Activated B cell treated with CpG ODN at 0.5 μM for 24 hours (primary cell): ENCODE results near the gene RUSF1. TPM values are rescaled to one million over a fixed set of nuclear protein-coding genes. Genes with fewer than 3 reads are reported as not detected.

ENCODE experiments used
- ATAC-seq: fragments of 200-7000 bp; cut with Tn5 transposase; one replicate; pipeline ENCODE4 v1.10.0; 2021; ENCODE audit warnings: low read depth, mild to moderate bottlenecking, moderate library complexity
- CTCF ChIA-PET: fragments of 350-600 bp; sonication (Branson Sonifier 250); formaldehyde crosslinking; loops from one replicate; lab custom pipeline; 2021; ENCODE audit warnings: antibody characterized with exemption; lab: Charles Lee
- POLR2A ChIA-PET: fragments of 350-600 bp; sonication (Branson Sonifier 250); formaldehyde crosslinking; loops from one replicate; lab custom pipeline; 2021; ENCODE audit warnings: antibody characterized with exemption; lab: Charles Lee
- DNase-seq: peaks from one replicate; pipeline ENCODE4 v3.0.0; 2022
- H3K27ac Mint-ChIP-seq: one replicate; pipeline ENCODE4 v1.8.0; 2020; ENCODE audit warnings: mixed read lengths
- H3K27me3 Mint-ChIP-seq: one replicate; pipeline ENCODE4 v1.8.0; 2021; ENCODE audit warnings: mixed read lengths
- H3K36me3 Mint-ChIP-seq: one replicate; pipeline ENCODE4 v1.8.0; 2021; ENCODE audit warnings: low read depth, mixed read lengths
- H3K4me1 Mint-ChIP-seq: one replicate; pipeline ENCODE4 v1.8.0; 2021; ENCODE audit warnings: mixed read lengths
- H3K4me3 Mint-ChIP-seq: one replicate; pipeline ENCODE4 v1.8.0; 2020; ENCODE audit warnings: mild to moderate bottlenecking, mixed read lengths
- H3K9me3 Mint-ChIP-seq: one replicate; pipeline ENCODE4 v1.8.0; 2020; ENCODE audit warnings: mixed read lengths
- CTCF ChIP-seq: fragments of 200-600 bp; IDR thresholded peaks from one replicate; pipeline ENCODE4 v1.8.0; 2022; ENCODE audit warnings: antibody characterized with exemption, mild to moderate bottlenecking
- intact Hi-C: fragments of 100-400 bp; cut with micrococcal nuclease; formaldehyde crosslinking; loops from one replicate; pipeline ENCODE4 v1.15.1; 2024
- total RNA-seq: library from RNA; stranded (reverse); gene quantifications from 2 replicates; pipeline ENCODE4 v1.2.3, GENCODE V29; 2022

Gene RUSF1
- total RNA-seq, 1 donor from 2014 or later: 59.7 TPM

DNA sequence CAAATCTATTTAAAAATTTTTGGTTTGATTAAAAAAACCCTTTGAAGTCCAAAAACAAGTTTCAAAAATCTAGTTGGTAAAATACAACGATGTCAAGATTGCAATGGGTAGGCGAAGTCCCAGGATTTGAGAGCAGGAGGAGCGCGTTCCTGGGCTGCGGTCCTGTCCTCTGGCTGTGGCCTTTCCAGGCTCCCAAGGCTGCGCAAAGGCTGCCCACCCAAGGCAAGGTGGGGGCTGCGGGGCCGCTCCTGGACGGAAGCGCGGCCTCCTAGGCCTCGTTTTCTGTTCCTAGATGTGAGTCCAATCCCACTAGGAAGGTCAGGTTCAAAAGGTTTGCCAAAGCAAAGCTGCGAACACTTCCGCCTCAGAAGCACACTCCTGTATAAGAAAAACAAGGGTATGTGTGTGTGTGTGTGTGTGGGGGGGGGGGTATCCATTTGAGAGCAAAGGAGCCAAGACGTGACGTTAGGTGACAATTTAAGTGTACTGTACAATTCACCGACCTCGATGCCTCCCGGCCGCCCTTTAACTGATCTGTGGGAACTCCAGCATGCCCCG is 28.7 kb upstream of the RUSF1 start:
- H3K9me3 Mint-ChIP-seq: no peaks in the 10 kb centered on the region
- ATAC-seq (no peak), DNase-seq (no peak)
- intact Hi-C loops: no loop called here
- no peak overlapping the region for H3K4me3 Mint-ChIP-seq
- TF ChIP-seq CTCF: no peak
- ChIA-PET POLR2A (no interaction called here), CTCF (no interaction called here)
- H3K27me3 Mint-ChIP-seq: peaks cover 48% of the 10 kb centered on the region
- peaks cover 4% of the 10 kb centered on the region for H3K4me1 Mint-ChIP-seq
- H3K27ac Mint-ChIP-seq: no peak overlapping the region
- peaks cover 1% of the 10 kb centered on the region for H3K36me3 Mint-ChIP-seq

DNA sequence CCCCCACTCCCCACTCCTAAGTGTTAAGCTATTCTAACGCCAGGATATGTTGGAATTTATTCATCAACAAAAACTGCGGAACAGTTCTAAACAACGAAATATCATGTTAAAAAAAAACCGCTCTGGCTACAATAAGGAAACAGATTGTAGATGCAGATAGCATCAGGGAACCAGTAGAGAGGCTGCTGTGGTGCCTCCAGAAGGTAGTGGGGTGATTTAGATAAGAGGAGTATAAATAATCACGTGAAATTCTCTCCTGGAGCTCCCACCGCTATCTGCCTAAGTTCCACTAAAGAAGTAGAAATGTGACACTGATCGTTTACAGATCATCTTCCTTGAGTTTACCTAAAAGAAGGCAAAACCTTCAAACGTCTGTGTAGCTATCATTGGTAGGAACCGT is 27.5 kb upstream of the RUSF1 start:
- H3K4me1 Mint-ChIP-seq: peaks cover 4% of the 10 kb centered on the region
- no peak for DNase-seq
- H3K36me3 Mint-ChIP-seq: peaks cover 1% of the 10 kb centered on the region
- H3K27ac Mint-ChIP-seq: no peak overlapping the region
- peaks cover 42% of the 10 kb centered on the region for H3K27me3 Mint-ChIP-seq
- ChIA-PET CTCF (no interaction called here), POLR2A (no interaction called here)
- no peak for TF ChIP-seq CTCF
- no peak overlapping the region for H3K4me3 Mint-ChIP-seq
- intact Hi-C loops: no loop called here
- no peaks in the 10 kb centered on the region for H3K9me3 Mint-ChIP-seq
- ATAC-seq: no peak

DNA sequence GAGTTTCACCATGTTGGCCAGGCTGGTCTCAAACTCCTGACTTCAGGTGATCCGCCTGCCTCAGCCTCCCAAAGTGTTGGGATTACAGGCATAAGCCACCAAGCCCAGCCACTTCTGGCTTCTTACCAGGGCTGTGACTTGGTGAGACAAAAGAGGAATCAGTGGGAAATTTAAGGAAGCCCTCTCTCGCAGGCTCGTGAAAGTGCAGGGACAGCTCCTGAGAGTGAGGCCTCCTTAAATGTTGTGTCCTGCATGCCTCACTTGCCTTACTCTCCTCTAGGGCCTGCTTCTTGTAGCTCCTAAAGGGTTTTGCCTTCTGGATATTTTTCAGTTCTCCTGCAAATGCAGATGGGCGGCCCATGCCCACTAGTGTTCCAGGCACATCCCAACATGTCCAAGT is 24.7 kb upstream of the RUSF1 start:
- no peak for TF ChIP-seq CTCF
- ATAC-seq (no peak), DNase-seq (no peak)
- Mint-ChIP-seq H3K36me3 (no peaks in the 10 kb centered on the region), H3K4me3 (no peak overlapping the region), H3K27me3 (peaks cover 34% of the 10 kb centered on the region), H3K4me1 (peaks cover 18% of the 10 kb centered on the region), H3K9me3 (no peaks in the 10 kb centered on the region), H3K27ac (no peak overlapping the region)
- intact Hi-C loops: no loop called here
- POLR2A ChIA-PET: no interaction called here
- CTCF ChIA-PET: no interaction called here

DNA sequence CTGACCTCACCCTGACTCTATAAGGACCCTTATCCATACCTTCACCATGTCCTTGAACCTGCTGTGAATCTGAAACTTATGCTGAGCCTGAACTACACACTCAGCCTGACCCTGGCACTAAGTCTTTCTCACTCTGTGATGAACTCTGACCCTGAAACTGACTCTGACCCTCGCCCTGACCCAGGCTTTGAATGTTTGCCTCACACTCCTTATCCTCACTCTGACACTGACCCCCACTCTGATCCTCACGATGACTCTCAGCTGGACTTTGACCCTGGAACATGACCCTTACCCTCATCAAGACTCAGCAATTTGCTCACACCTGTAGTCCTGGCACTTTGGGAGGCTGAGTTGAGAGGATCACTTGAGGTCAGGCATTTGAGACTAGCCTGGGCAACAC is 23.9 kb upstream of the RUSF1 start:
- H3K27me3 Mint-ChIP-seq: peaks cover 35% of the 10 kb centered on the region
- H3K4me1 Mint-ChIP-seq: peaks cover 19% of the 10 kb centered on the region
- no peak for TF ChIP-seq CTCF
- POLR2A ChIA-PET: no interaction called here
- intact Hi-C loops: no loop called here
- H3K36me3 Mint-ChIP-seq: no peaks in the 10 kb centered on the region
- no peak for ATAC-seq
- DNase-seq: no peak
- CTCF ChIA-PET: no interaction called here
- H3K9me3 Mint-ChIP-seq: no peaks in the 10 kb centered on the region
- H3K4me3 Mint-ChIP-seq: no peak overlapping the region
- H3K27ac Mint-ChIP-seq: no peak overlapping the region

- H3K4me1 Mint-ChIP-seq: peaks cover 19% of the 10 kb centered on the region
- TF ChIP-seq CTCF: no peak
- no peaks in the 10 kb centered on the region for H3K9me3 Mint-ChIP-seq
- ChIA-PET POLR2A (no interaction called here), CTCF (no interaction called here)
- no peak for DNase-seq
- H3K4me3 Mint-ChIP-seq: no peak overlapping the region
- no peak overlapping the region for H3K27ac Mint-ChIP-seq
- peaks cover 33% of the 10 kb centered on the region for H3K27me3 Mint-ChIP-seq
- H3K36me3 Mint-ChIP-seq: no peaks in the 10 kb centered on the region
- intact Hi-C loops: no loop called here
- no peak for ATAC-seq
Measured at GRCh38 chr16:31531096-31531495, 22.9 kb upstream of the RUSF1 start.
